Endothelial cell of umbilical vein (primary cell): Measurements from ENCODE around the gene ATRIP. TPM values are rescaled to one million over a fixed set of nuclear protein-coding genes. Genes with fewer than 3 reads are reported as not detected.

Experiments
- BruUV-seq: library from RNA; stranded (reverse); fragments of 400-500 nt; replicated peaks from 2 replicates; lab custom pipeline; 2021; lab: Mats Ljungman, UMichigan
- CTCF ChIA-PET: fragments of 300-600, 350-600 bp; sonication (Branson Sonifier 250); formaldehyde crosslinking; loops from one replicate; lab custom pipeline; 2021; ENCODE audit warnings: antibody characterized with exemption, inconsistent platforms; lab: Charles Lee
- POLR2A ChIA-PET: fragments of 300-600, 350-600 bp; sonication (Branson Sonifier 250); formaldehyde crosslinking; loops from one replicate; lab custom pipeline; 2021; ENCODE audit warnings: antibody characterized with exemption, inconsistent platforms; lab: Charles Lee
- DNase-seq: peaks from one replicate; pipeline ENCODE4 v3.0.0-alpha.2; 2011; ENCODE audit warnings: low read depth, low spot score
- FAIRE-seq: peaks from 2 replicates; lab custom pipeline; 2011; peaks lifted over from hg19 to GRCh38; lab: Jason Lieb, UNC
- H2AFZ ChIP-seq: 2 replicates; pipeline ENCODE4 v1.6.0; 2012; ENCODE audit warnings: low read depth, low read length, control low read depth, inconsistent platforms
- H3K27ac ChIP-seq: 2 replicates; pipeline ENCODE4 v1.5.1; 2011; ENCODE audit warnings: low read depth, mild to moderate bottlenecking, control low read depth, low read length, moderate library complexity; ENCODE audit not compliant: insufficient read depth
- H3K27me3 ChIP-seq, 2 experiments: 2 replicates each; pipeline versions ENCODE4 v1.6.0 to v1.6.1; 2011; ENCODE audit warnings: low read length in 2 of 2, mixed read lengths in 1 of 2; ENCODE audit not compliant: control insufficient read depth in 2 of 2, insufficient read depth in 2 of 2
- H3K36me3 ChIP-seq, 2 experiments: 2 replicates in 1 of 2; 3 replicates in 1 of 2; pipeline ENCODE4 v1.5.1; 2011; ENCODE audit warnings: low read length in 2 of 2, mild to moderate bottlenecking in 1 of 2, moderate library complexity in 1 of 2; ENCODE audit not compliant: control insufficient read depth in 2 of 2, insufficient read depth in 2 of 2; ENCODE audit errors: extremely low read depth in 1 of 2
- H3K4me1 ChIP-seq: 3 replicates; pipeline ENCODE4 v1.5.1; 2011; ENCODE audit warnings: mild to moderate bottlenecking, low read length; ENCODE audit not compliant: control insufficient read depth, insufficient read depth; ENCODE audit errors: extremely low read depth
- H3K4me2 ChIP-seq: 2 replicates; pipeline ENCODE4 v1.6.1; 2011; ENCODE audit warnings: low read length, control low read depth, mixed read lengths; ENCODE audit not compliant: insufficient read depth
- H3K4me3 ChIP-seq, 3 experiments: fragments of 200-600 bp in 1 of 3; sonication (generic), shearing (Covaris generic) in 1 of 3; replicated peaks in 1 of 3; 2 replicates each; pipeline ENCODE4 v1.5.1; 2011 to 2016; ENCODE audit warnings: control low read depth in 3 of 3, low read length in 3 of 3, mild to moderate bottlenecking in 2 of 3, inconsistent platforms in 1 of 3, low read depth in 1 of 3, moderate library complexity in 1 of 3; ENCODE audit not compliant: insufficient read depth in 1 of 3
- H3K79me2 ChIP-seq: 2 replicates; pipeline ENCODE4 v1.6.0; 2012; ENCODE audit warnings: low read length, inconsistent platforms; ENCODE audit not compliant: control insufficient read depth, insufficient read depth
- H3K9ac ChIP-seq: replicated peaks from 2 replicates; pipeline ENCODE3; 2011; ENCODE audit warnings: low read length, control low read depth; ENCODE audit not compliant: insufficient read depth; ENCODE audit errors: extremely low read depth
- H3K9me1 ChIP-seq: replicated peaks from 3 replicates; pipeline ENCODE4 v1.6.0; 2011; ENCODE audit warnings: mild to moderate bottlenecking, low read length; ENCODE audit not compliant: control insufficient read depth, insufficient read depth; ENCODE audit errors: extremely low read depth
- H3K9me3 ChIP-seq: replicated peaks from 2 replicates; pipeline ENCODE4 v1.5.1; 2012; ENCODE audit warnings: low read length, inconsistent platforms; ENCODE audit not compliant: control insufficient read depth, insufficient read depth
- H4K20me1 ChIP-seq: replicated peaks from 2 replicates; pipeline ENCODE3; 2011; ENCODE audit warnings: mild to moderate bottlenecking, low read length; ENCODE audit not compliant: control insufficient read depth, insufficient read depth; ENCODE audit errors: extremely low read depth
- EZH2 ChIP-seq: IDR thresholded peaks from 2 replicates; pipeline ENCODE4 v1.6.1; 2012; ENCODE audit warnings: borderline replicate concordance, low read depth, mild to moderate bottlenecking, moderate library complexity, low read length, inconsistent platforms; ENCODE audit not compliant: severe bottlenecking
- FOS ChIP-seq: IDR thresholded peaks from 2 replicates; pipeline ENCODE4 v1.6.1; 2011; ENCODE audit warnings: mild to moderate bottlenecking, low read length, moderate library complexity, borderline replicate concordance; ENCODE audit not compliant: insufficient read depth
- GATA2 ChIP-seq: IDR thresholded peaks from 2 replicates; pipeline ENCODE4 v1.7.0; 2011; ENCODE audit warnings: low read depth, mild to moderate bottlenecking, moderate library complexity, mixed read lengths, low read length; ENCODE audit not compliant: insufficient read length, insufficient read depth
- JUN ChIP-seq: IDR thresholded peaks from 2 replicates; pipeline ENCODE4 v1.6.1; 2011; ENCODE audit warnings: borderline replicate concordance, low read depth; ENCODE audit not compliant: insufficient read length, insufficient read depth
- MYC ChIP-seq: IDR thresholded peaks from one replicate; pipeline ENCODE4 v1.6.1; 2011; ENCODE audit warnings: mild to moderate bottlenecking, low read depth, low read length
- POLR2A ChIP-seq: IDR thresholded peaks from 2 replicates; pipeline ENCODE4 v1.6.1; 2012; ENCODE audit warnings: low read depth, mild to moderate bottlenecking, control low read depth, low read length
- POLR2AphosphoS5 ChIP-seq: IDR thresholded peaks from 2 replicates; pipeline ENCODE4 v1.6.1; 2012; ENCODE audit warnings: low read depth, mild to moderate bottlenecking, control low read depth, low read length, moderate library complexity; ENCODE audit not compliant: insufficient read depth
- dilution Hi-C: fragments of 300-500 bp; cut with MboI; formaldehyde crosslinking; loops from one replicate; pipeline ENCODE4 v1.15.0; 2019; ENCODE audit warnings: low sequenced_read_pairs; ENCODE audit not compliant: extremely low pct_ligation_motif_present
- intact Hi-C: fragments of 100-400 bp; cut with micrococcal nuclease; formaldehyde crosslinking; loops from one replicate; pipeline ENCODE4 v1.10.0; 2022
- polyA plus RNA-seq, 4 experiments: library from polyadenylated mRNA; depleted of rRNA in 3 of 4; stranded (reverse) in 3 of 4; unstranded in 1 of 4; fragments of >200 nt; gene quantifications; 2 replicates each; pipeline versions ENCODE4 v1.2.1 to v1.2.3, GENCODE V29; 2011 to 2012; ENCODE audit warnings: missing spikeins in 1 of 4
- total RNA-seq: library from RNA; stranded (reverse); gene quantifications from 2 replicates; pipeline ENCODE4 v1.2.3, GENCODE V29; 2021
- TF ChIP-seq, protein P1 (sequence below), 2 donors: IDR thresholded peaks; 1 replicate in 1 of 2; 2 replicates in 1 of 2; pipeline ENCODE4 v1.5.1; 2011; ENCODE audit warnings: low read length in 2 of 2, mild to moderate bottlenecking in 2 of 2, moderate library complexity in 2 of 2, control low read depth in 1 of 2, inconsistent platforms in 1 of 2, low read depth in 1 of 2; ENCODE audit not compliant: insufficient read depth in 1 of 2; ENCODE audit errors: extremely low read depth in 1 of 2

Gene ATRIP
- total and polyA plus RNA-seq, 2 donors (not counting 3 experiments of a cell fraction or from before 2014, with no cell fraction given): 10.6 to 14.7 TPM

DNA sequence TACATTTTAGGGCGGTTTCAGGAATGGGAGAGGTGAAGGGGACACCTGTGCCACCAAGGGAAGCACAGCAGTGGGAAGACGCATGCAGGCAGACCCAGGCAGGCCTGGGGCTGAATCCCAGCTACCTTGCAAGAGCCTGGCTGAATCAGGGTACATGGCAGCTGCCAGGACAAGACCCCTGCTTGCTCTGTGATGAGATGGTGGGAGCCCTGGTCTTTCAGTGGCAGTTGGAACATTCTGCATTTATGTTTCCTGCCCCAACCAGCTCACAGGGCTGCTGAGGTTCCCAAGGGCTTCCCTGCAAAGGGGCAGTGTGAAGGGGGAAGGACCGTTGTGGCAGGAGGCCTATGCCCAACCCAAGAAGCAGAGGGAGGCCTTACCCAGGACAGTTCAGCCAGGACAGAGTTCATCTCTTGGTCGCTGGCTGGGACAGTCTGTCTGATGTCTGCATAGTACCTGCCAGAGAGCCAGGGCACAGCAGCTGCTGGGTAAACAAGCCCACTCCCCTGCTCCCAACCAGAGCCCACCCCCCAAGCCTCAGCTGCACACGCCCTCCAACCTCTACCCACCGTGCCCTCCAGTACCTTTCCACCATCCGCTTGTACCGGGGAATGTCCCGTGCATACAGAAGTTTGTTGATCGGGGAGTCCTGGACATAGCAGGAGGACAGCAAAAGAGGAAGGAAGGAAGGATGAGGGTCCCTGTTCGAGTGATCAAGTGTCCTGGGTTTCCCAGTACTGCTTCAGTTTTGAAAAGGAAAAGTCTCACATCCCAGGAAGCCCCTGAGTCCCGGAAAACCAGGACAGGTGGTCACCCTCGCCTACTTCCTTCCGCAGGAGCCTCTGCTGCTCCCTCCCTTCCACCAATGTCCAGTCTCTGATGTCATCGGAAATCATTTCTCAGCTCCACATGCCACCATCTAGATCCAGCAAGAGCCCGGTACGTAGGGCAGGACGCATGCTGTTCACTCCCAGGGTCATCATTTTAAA, 39.8 kb upstream of the ATRIP start:
- no peak overlapping the region for H3K4me3 ChIP-seq
- DNase-seq (no peak), FAIRE-seq (no peak)
- BruUV-seq: no TSS peak
- H2AFZ ChIP-seq: no peak overlapping the region
- H3K4me1 ChIP-seq: peaks cover 7% of the 10 kb centered on the region
- H4K20me1 ChIP-seq: no peaks in the 10 kb centered on the region
- peaks cover 0 to 30% of the 10 kb centered on the region in 2 experiments for H3K36me3 ChIP-seq
- no peaks in the 10 kb centered on the region for H3K9me3 ChIP-seq
- no peak overlapping the region for H3K27ac ChIP-seq
- H3K9me1 ChIP-seq: no peaks in the 10 kb centered on the region
- H3K79me2 ChIP-seq: no peaks in the 10 kb centered on the region
- H3K4me2 ChIP-seq: no peak overlapping the region
- ChIA-PET CTCF (interaction anchor here (12.6 kb wide), 1 partner anchor 30 kb away, joined by 716 read pairs; no protein-coding TSS in a partner anchor), POLR2A (interaction anchor here (0.6 kb wide), 1 partner anchor 213 kb away, joined by 5 read pairs; no protein-coding TSS in a partner anchor)
- intact Hi-C loops: no loop called here
- TF ChIP-seq GATA2: no peak
- TF ChIP-seq, protein P1, sequence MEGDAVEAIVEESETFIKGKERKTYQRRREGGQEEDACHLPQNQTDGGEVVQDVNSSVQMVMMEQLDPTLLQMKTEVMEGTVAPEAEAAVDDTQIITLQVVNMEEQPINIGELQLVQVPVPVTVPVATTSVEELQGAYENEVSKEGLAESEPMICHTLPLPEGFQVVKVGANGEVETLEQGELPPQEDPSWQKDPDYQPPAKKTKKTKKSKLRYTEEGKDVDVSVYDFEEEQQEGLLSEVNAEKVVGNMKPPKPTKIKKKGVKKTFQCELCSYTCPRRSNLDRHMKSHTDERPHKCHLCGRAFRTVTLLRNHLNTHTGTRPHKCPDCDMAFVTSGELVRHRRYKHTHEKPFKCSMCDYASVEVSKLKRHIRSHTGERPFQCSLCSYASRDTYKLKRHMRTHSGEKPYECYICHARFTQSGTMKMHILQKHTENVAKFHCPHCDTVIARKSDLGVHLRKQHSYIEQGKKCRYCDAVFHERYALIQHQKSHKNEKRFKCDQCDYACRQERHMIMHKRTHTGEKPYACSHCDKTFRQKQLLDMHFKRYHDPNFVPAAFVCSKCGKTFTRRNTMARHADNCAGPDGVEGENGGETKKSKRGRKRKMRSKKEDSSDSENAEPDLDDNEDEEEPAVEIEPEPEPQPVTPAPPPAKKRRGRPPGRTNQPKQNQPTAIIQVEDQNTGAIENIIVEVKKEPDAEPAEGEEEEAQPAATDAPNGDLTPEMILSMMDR (IDR thresholded peaks at IDR 0.05; ENCODE audit: extremely low read depth in 1 of 2, insufficient read depth in 1 of 2, low read depth in 1 of 2, low read length in 2 of 2): no peak
- TF ChIP-seq JUN: no peak
- no peak for TF ChIP-seq EZH2
- no peak for TF ChIP-seq FOS
- no peak for TF ChIP-seq POLR2A
- TF ChIP-seq MYC: no peak
- TF ChIP-seq POLR2AphosphoS5: no peak
- H3K27me3 ChIP-seq: no peaks in the 10 kb centered on the region
- dilution Hi-C loops: no loop called here
- no peak overlapping the region for H3K9ac ChIP-seq
